Peyer's patch (tissue), 4 donors: ENCODE measurements around the gene CHCHD3.

ENCODE experiments used
- POLR2A ChIP-seq, 2 donors: fragments of 450-650 bp; IDR thresholded peaks; one replicate each; pipeline ENCODE4 v1.5.1; 2017; ENCODE audit warnings: antibody characterized with exemption in 2 of 2, mild to moderate bottlenecking in 2 of 2, moderate library complexity in 2 of 2
- TF ChIP-seq, protein P1 (sequence below), 6 experiments: fragments of 450-650 bp in 4 of 6; fragments of 200-600 bp in 2 of 6; sonication (generic) in 1 of 6; IDR thresholded peaks; one replicate each; pipeline ENCODE4 v1.5.1; 2017 to 2019; ENCODE audit warnings: antibody characterized with exemption in 6 of 6, mild to moderate bottlenecking in 3 of 6, moderate library complexity in 1 of 6

- TF ChIP-seq, protein P1, sequence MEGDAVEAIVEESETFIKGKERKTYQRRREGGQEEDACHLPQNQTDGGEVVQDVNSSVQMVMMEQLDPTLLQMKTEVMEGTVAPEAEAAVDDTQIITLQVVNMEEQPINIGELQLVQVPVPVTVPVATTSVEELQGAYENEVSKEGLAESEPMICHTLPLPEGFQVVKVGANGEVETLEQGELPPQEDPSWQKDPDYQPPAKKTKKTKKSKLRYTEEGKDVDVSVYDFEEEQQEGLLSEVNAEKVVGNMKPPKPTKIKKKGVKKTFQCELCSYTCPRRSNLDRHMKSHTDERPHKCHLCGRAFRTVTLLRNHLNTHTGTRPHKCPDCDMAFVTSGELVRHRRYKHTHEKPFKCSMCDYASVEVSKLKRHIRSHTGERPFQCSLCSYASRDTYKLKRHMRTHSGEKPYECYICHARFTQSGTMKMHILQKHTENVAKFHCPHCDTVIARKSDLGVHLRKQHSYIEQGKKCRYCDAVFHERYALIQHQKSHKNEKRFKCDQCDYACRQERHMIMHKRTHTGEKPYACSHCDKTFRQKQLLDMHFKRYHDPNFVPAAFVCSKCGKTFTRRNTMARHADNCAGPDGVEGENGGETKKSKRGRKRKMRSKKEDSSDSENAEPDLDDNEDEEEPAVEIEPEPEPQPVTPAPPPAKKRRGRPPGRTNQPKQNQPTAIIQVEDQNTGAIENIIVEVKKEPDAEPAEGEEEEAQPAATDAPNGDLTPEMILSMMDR (IDR thresholded peaks at IDR 0.05) = no peak
- TF ChIP-seq POLR2A (IDR thresholded peaks at IDR 0.05) = no peak
Measured at GRCh38 chr7:133091943-133092464, 10.1 kb upstream of the CHCHD3 start.
